Measurements from ENCODE around the gene SIM1.

SIM1 gene

GRCh38 chr6:100464903-100465700, at the start of gene SIM1:
SIM1 (minus strand) TSS chr6:100464921; CDS start chr6:100463468, 1,453 bp downstream.
- H3K4me3 Mint-ChIP-seq: peak within 1 kb of the TSS; percentile 32 to 73
- H3K9me3 Mint-ChIP-seq: peaks cover 5 to 14% of the 10 kb centered on the region in 2 donors
- H3K27me3 Mint-ChIP-seq: no peaks in the 10 kb centered on the region
- ATAC-seq (peak; percentile 66), DNase-seq (no peak)
- peaks cover 53% of the 10 kb centered on the region for H3K4me1 Mint-ChIP-seq
- peak within 1 kb of the TSS in 1 of 2 donors; percentile 78 for H3K27ac Mint-ChIP-seq

- H3K9me3 Mint-ChIP-seq: no peaks in the 10 kb centered on the region
- DNase-seq (no peak), ATAC-seq (no peak)
- H3K4me1 Mint-ChIP-seq: no peaks in the 10 kb centered on the region
- no peak overlapping the region for H3K27ac Mint-ChIP-seq
- H3K4me3 Mint-ChIP-seq: no peak overlapping the region
- H3K27me3 Mint-ChIP-seq: no peaks in the 10 kb centered on the region
Measured at GRCh38 chr6:100512203-100512862, 47.6 kb upstream of the SIM1 start.

GRCh38 chr6:100509101-100509500, 44.4 kb upstream of the SIM1 start:
- DNase-seq: no peak
- ATAC-seq: no peak
- Mint-ChIP-seq H3K4me3 (no peak overlapping the region), H3K9me3 (no peaks in the 10 kb centered on the region), H3K4me1 (no peaks in the 10 kb centered on the region), H3K27me3 (no peaks in the 10 kb centered on the region), H3K27ac (no peak overlapping the region)

GRCh38 chr6:100506651-100507050, 41.9 kb upstream of the SIM1 start:
- H3K27me3 Mint-ChIP-seq: no peaks in the 10 kb centered on the region
- no peak overlapping the region for H3K4me3 Mint-ChIP-seq
- no peaks in the 10 kb centered on the region for H3K4me1 Mint-ChIP-seq
- DNase-seq (no peak), ATAC-seq (no peak)
- no peaks in the 10 kb centered on the region for H3K9me3 Mint-ChIP-seq
- no peak overlapping the region for H3K27ac Mint-ChIP-seq

- no peak overlapping the region for H3K27ac Mint-ChIP-seq
- ATAC-seq: no peak
- no peaks in the 10 kb centered on the region for H3K4me1 Mint-ChIP-seq
- no peak for DNase-seq
- no peaks in the 10 kb centered on the region for H3K9me3 Mint-ChIP-seq
- no peak overlapping the region for H3K4me3 Mint-ChIP-seq
- peaks cover 5% of the 10 kb centered on the region for H3K27me3 Mint-ChIP-seq
Measured at GRCh38 chr6:100504786-100505737, 40.3 kb upstream of the SIM1 start.

- Mint-ChIP-seq H3K27ac (no peak overlapping the region), H3K4me3 (no peak overlapping the region), H3K4me1 (no peaks in the 10 kb centered on the region), H3K27me3 (peaks cover 19% of the 10 kb centered on the region), H3K9me3 (peaks cover 5 to 14% of the 10 kb centered on the region in 2 donors)
- DNase-seq: no peak
- ATAC-seq: no peak
Measured at GRCh38 chr6:100503043-100503705, 38.5 kb upstream of the SIM1 start.

- ATAC-seq (no peak), DNase-seq (no peak)
- Mint-ChIP-seq H3K9me3 (peaks cover 5 to 7% of the 10 kb centered on the region in 2 donors), H3K4me1 (no peaks in the 10 kb centered on the region), H3K27ac (no peak overlapping the region), H3K4me3 (no peak overlapping the region), H3K27me3 (peaks cover 29% of the 10 kb centered on the region)
Measured at GRCh38 chr6:100493206-100493888, 28.6 kb upstream of the SIM1 start.

GRCh38 chr6:100491952-100492670, 27.4 kb upstream of the SIM1 start:
- ATAC-seq (no peak), DNase-seq (no peak)
- H3K27ac Mint-ChIP-seq: peak overlapping the region in 1 of 2 donors; percentile 83
- peaks cover 0 to 7% of the 10 kb centered on the region in 2 donors for H3K9me3 Mint-ChIP-seq
- no peak overlapping the region for H3K4me3 Mint-ChIP-seq
- no peaks in the 10 kb centered on the region for H3K4me1 Mint-ChIP-seq
- peaks cover 37% of the 10 kb centered on the region for H3K27me3 Mint-ChIP-seq

GRCh38 chr6:100490065-100490464, 25.3 kb upstream of the SIM1 start:
- DNase-seq (no peak), ATAC-seq (no peak)
- Mint-ChIP-seq H3K9me3 (no peaks in the 10 kb centered on the region), H3K4me1 (no peaks in the 10 kb centered on the region), H3K4me3 (no peak overlapping the region), H3K27ac (no peak overlapping the region), H3K27me3 (peaks cover 46% of the 10 kb centered on the region)

GRCh38 chr6:100488244-100488643, 23.5 kb upstream of the SIM1 start:
- DNase-seq (no peak), ATAC-seq (no peak)
- peaks cover 6% of the 10 kb centered on the region for H3K4me1 Mint-ChIP-seq
- H3K27ac Mint-ChIP-seq: no peak overlapping the region
- H3K4me3 Mint-ChIP-seq: no peak overlapping the region
- H3K27me3 Mint-ChIP-seq: peaks cover 54% of the 10 kb centered on the region
- no peaks in the 10 kb centered on the region for H3K9me3 Mint-ChIP-seq

GRCh38 chr6:100487638-100488037, 22.9 kb upstream of the SIM1 start:
- no peaks in the 10 kb centered on the region for H3K9me3 Mint-ChIP-seq
- ATAC-seq (no peak), DNase-seq (no peak)
- H3K27ac Mint-ChIP-seq: no peak overlapping the region
- H3K4me3 Mint-ChIP-seq: no peak overlapping the region
- H3K4me1 Mint-ChIP-seq: peaks cover 6% of the 10 kb centered on the region
- H3K27me3 Mint-ChIP-seq: peaks cover 53% of the 10 kb centered on the region

GRCh38 chr6:100485268-100485667, 20.5 kb upstream of the SIM1 start:
- Mint-ChIP-seq H3K27ac (no peak overlapping the region), H3K27me3 (peaks cover 55% of the 10 kb centered on the region), H3K9me3 (no peaks in the 10 kb centered on the region), H3K4me1 (peaks cover 6% of the 10 kb centered on the region), H3K4me3 (no peak overlapping the region)
- ATAC-seq (no peak), DNase-seq (no peak)

GRCh38 chr6:100484474-100484873, 19.8 kb upstream of the SIM1 start:
- ATAC-seq (no peak), DNase-seq (no peak)
- Mint-ChIP-seq H3K27me3 (peaks cover 50% of the 10 kb centered on the region), H3K4me3 (no peak overlapping the region), H3K4me1 (peaks cover 6% of the 10 kb centered on the region), H3K9me3 (no peaks in the 10 kb centered on the region), H3K27ac (peak overlapping the region in 1 of 2 donors; percentile 3)

- no peak overlapping the region for H3K4me3 Mint-ChIP-seq
- H3K9me3 Mint-ChIP-seq: no peaks in the 10 kb centered on the region
- no peak overlapping the region for H3K27ac Mint-ChIP-seq
- peaks cover 45% of the 10 kb centered on the region for H3K27me3 Mint-ChIP-seq
- H3K4me1 Mint-ChIP-seq: peaks cover 6% of the 10 kb centered on the region
- ATAC-seq (no peak), DNase-seq (no peak)
Measured at GRCh38 chr6:100482698-100483097, 18.0 kb upstream of the SIM1 start.

Measured in stimulated activated naive CD8-positive, alpha-beta T cell treated with anti-CD3 and anti-CD28 coated beads, Interleukin-15, amount 100 ng/mL, for 72 hours (primary cell).